K562 (cell line): Measurements from ENCODE around the gene CCDC71L. TPM values are rescaled to one million over a fixed set of nuclear protein-coding genes. Genes with fewer than 3 reads are reported as not detected.

ENCODE experiments used
- ATAC-seq: fragments of 200-7000 bp; cut with Tn5 transposase; 3 replicates; pipeline ENCODE4 v1.9.1; 2020; ENCODE audit warnings: moderate library complexity
- BruUV-seq: library from RNA; stranded (reverse); fragments of 400-500 nt; replicated peaks from 2 replicates; lab custom pipeline; 2021; lab: Mats Ljungman, UMichigan
- CTCF ChIA-PET: fragments of 300-600 bp; formaldehyde crosslinking; extraction: SDS; loops from one replicate; lab custom pipeline; 2021; ENCODE audit warnings: low intra/inter-chr PET ratio; lab: Yijun Ruan, JAX
- POLR2A ChIA-PET: fragments of 300-600, 350-650 bp; sonication (Branson Sonifier 250); formaldehyde crosslinking; extraction: SDS; loops from one replicate; lab custom pipeline; 2021; ENCODE audit warnings: antibody characterized with exemption, inconsistent platforms; lab: Yijun Ruan, JAX
- DNase-seq, 4 experiments: peaks; one replicate each; pipeline versions ENCODE4 v3.0.0 to v3.0.0-alpha.2; 2011 to 2018; ENCODE audit warnings: low spot score in 3 of 4, mixed read lengths in 3 of 4; ENCODE audit errors: extremely low read depth in 1 of 4
- FAIRE-seq: peaks from 2 replicates; lab custom pipeline; 2011; peaks lifted over from hg19 to GRCh38; lab: Jason Lieb, UNC
- H2AFZ ChIP-seq: 2 replicates; pipeline ENCODE4 v1.6.0; 2011; ENCODE audit warnings: low read depth, low read length, control low read depth, inconsistent platforms
- H3K27ac ChIP-seq: fragments of 200-600 bp; 3 replicates; pipeline ENCODE4 v1.8.0; 2011; ENCODE audit warnings: low read depth, mild to moderate bottlenecking, control low read depth, inconsistent platforms, low read length, moderate library complexity, mixed read lengths; ENCODE audit errors: extremely low read depth
- H3K27me3 ChIP-seq, 2 experiments: fragments of 300-600 bp in 1 of 2; 2 replicates in 1 of 2; 3 replicates in 1 of 2; pipeline versions ENCODE4 v1.6.0 to v1.8.0; 2011; ENCODE audit warnings: inconsistent platforms in 2 of 2, low read length in 2 of 2, mild to moderate bottlenecking in 1 of 2, mixed read lengths in 1 of 2, moderate library complexity in 1 of 2; ENCODE audit not compliant: control insufficient read depth in 2 of 2, insufficient read depth in 2 of 2
- H3K36me3 ChIP-seq: fragments of 300-600 bp; 3 replicates; pipeline ENCODE4 v1.8.0; 2011; ENCODE audit warnings: mild to moderate bottlenecking, low read length, inconsistent platforms; ENCODE audit not compliant: control insufficient read depth, insufficient read depth
- H3K4me1 ChIP-seq, 2 experiments: fragments of 200-600 bp in 1 of 2; replicated peaks in 1 of 2; 2 replicates in 1 of 2; 3 replicates in 1 of 2; pipeline versions ENCODE4 v1.5.1 to v1.8.0; 2011; ENCODE audit warnings: inconsistent platforms in 2 of 2, low read length in 2 of 2, mild to moderate bottlenecking in 1 of 2, mixed read lengths in 1 of 2, moderate library complexity in 1 of 2; ENCODE audit not compliant: control insufficient read depth in 2 of 2, insufficient read depth in 2 of 2
- H3K4me2 ChIP-seq: 2 replicates; pipeline ENCODE4 v1.6.1; 2011; ENCODE audit warnings: low read length, control low read depth, inconsistent platforms, mixed read lengths; ENCODE audit not compliant: insufficient read depth
- H3K4me3 ChIP-seq: fragments of 200-600 bp; sonication (generic), shearing (Covaris generic); 2 replicates; pipeline ENCODE4 v1.5.1; 2016; ENCODE audit warnings: control low read depth, inconsistent platforms
- H3K79me2 ChIP-seq: fragments of 200-600 bp; 3 replicates; pipeline ENCODE4 v1.8.0; 2011; ENCODE audit warnings: low read length, inconsistent platforms; ENCODE audit not compliant: control insufficient read depth, insufficient read depth
- H3K9ac ChIP-seq, 2 experiments: 2 replicates each; pipeline versions ENCODE4 v1.6.0 to v1.6.1; 2011; ENCODE audit warnings: low read depth in 2 of 2, low read length in 2 of 2, control low read depth in 1 of 2, inconsistent platforms in 1 of 2, mild to moderate bottlenecking in 1 of 2, mixed read lengths in 1 of 2; ENCODE audit not compliant: insufficient read depth in 1 of 2
- H3K9me1 ChIP-seq: one replicate; pipeline ENCODE4 v1.6.0; 2011; ENCODE audit warnings: inconsistent platforms, mild to moderate bottlenecking, low read length, moderate library complexity; ENCODE audit not compliant: control insufficient read depth, insufficient read depth
- H3K9me3 ChIP-seq: replicated peaks from 2 replicates; pipeline ENCODE4 v1.5.1; 2011; ENCODE audit warnings: low read depth, low read length, inconsistent platforms; ENCODE audit not compliant: control insufficient read depth, insufficient read depth
- H4K20me1 ChIP-seq: replicated peaks from 2 replicates; pipeline ENCODE4 v1.6.1; 2011; ENCODE audit warnings: low read length, inconsistent platforms, mixed read lengths; ENCODE audit not compliant: control insufficient read depth, insufficient read depth
- ATF6 ChIP-seq: sonication (generic); formaldehyde crosslinking; IDR thresholded peaks from 2 replicates; pipeline ENCODE4 v1.4.0; 2020; ENCODE audit warnings: mild to moderate bottlenecking, missing genetic modification reagents
- BACH1 ChIP-seq: fragments of 200-800 bp; sonication (Bioruptor generic); IDR thresholded peaks from 2 replicates; pipeline ENCODE4 v1.6.1; 2016; ENCODE audit warnings: missing genetic modification characterization, missing compliant biosample characterization
- DPF2 ChIP-seq: fragments of 450-650 bp; IDR thresholded peaks from 2 replicates; pipeline ENCODE4 v1.6.1; 2016
- EP400 ChIP-seq: fragments of 450-650 bp; IDR thresholded peaks from 2 replicates; pipeline ENCODE4 v1.6.1; 2017; ENCODE audit warnings: antibody characterized with exemption, mild to moderate bottlenecking, moderate library complexity
- ETV1 ChIP-seq: fragments of 450-650 bp; conservative IDR thresholded peaks from 2 replicates; pipeline ENCODE4 v1.6.1; 2016; ENCODE audit warnings: missing genetic modification characterization, control low read depth, low read depth, missing compliant biosample characterization
- GABPA ChIP-seq: fragments of 200-800 bp; sonication (Bioruptor generic); conservative IDR thresholded peaks from 2 replicates; pipeline ENCODE4 v1.6.1; 2016; ENCODE audit warnings: low read depth, missing genetic modification characterization, missing compliant biosample characterization
- NCOA2 ChIP-seq, 2 experiments: fragments of 450-650 bp; IDR thresholded peaks; 2 replicates each; pipeline ENCODE4 v1.6.1; 2018; ENCODE audit warnings: mild to moderate bottlenecking in 2 of 2, moderate library complexity in 1 of 2; ENCODE audit not compliant: partially characterized antibody in 2 of 2
- NFE2 ChIP-seq: IDR thresholded peaks from 2 replicates; pipeline ENCODE4 v1.6.1; 2014; ENCODE audit warnings: antibody characterized with exemption, low read depth
- NR0B1 ChIP-seq: fragments of 450-650 bp; IDR thresholded peaks from one replicate; pipeline ENCODE4 v1.6.1; 2018; ENCODE audit warnings: mild to moderate bottlenecking, moderate library complexity; ENCODE audit not compliant: partially characterized antibody
- NR2C2 ChIP-seq, 2 experiments: fragments of 200-800 bp in 1 of 2; sonication (Bioruptor generic) in 1 of 2; sonication (generic) in 1 of 2; formaldehyde crosslinking in 1 of 2; IDR thresholded peaks; 2 replicates each; pipeline versions ENCODE4 v1.6.1 to v1.8.0; 2016 to 2022; ENCODE audit warnings: mild to moderate bottlenecking in 1 of 2, missing compliant biosample characterization in 1 of 2, missing genetic modification characterization in 1 of 2, missing genetic modification reagents in 1 of 2
- VEZF1 ChIP-seq: fragments of 200-800 bp; sonication (Bioruptor generic); IDR thresholded peaks from 2 replicates; pipeline ENCODE4 v1.6.1; 2017; ENCODE audit warnings: missing genetic modification characterization, missing compliant biosample characterization
- ZBED1 ChIP-seq: IDR thresholded peaks from 2 replicates; pipeline ENCODE4 v1.6.1; 2014
- ZFP91 ChIP-seq: sonication (generic); formaldehyde crosslinking; IDR thresholded peaks from 2 replicates; pipeline ENCODE4 v1.8.0; 2022; ENCODE audit warnings: mild to moderate bottlenecking, missing genetic modification reagents
- ZNF316 ChIP-seq: fragments of 450-650 bp; IDR thresholded peaks from 2 replicates; pipeline ENCODE4 v1.6.1; 2016
- ZNF766 ChIP-seq: fragments of 200-800 bp; sonication (Bioruptor generic); conservative IDR thresholded peaks from 2 replicates; pipeline ENCODE4 v1.6.1; 2016; ENCODE audit warnings: missing genetic modification characterization, missing compliant biosample characterization
- WGBS: fragments of 100-300 bp; shearing (Covaris generic); methylation state at CpG from one replicate; pipeline ENCODE4 v1.1.6; 2016; ENCODE audit warnings: low coverage, mixed read lengths; ENCODE audit not compliant: insufficient coverage; ENCODE audit errors: missing lambda C conversion rate; 5-methylcytosine and 5-hydroxymethylcytosine counted together
- in situ Hi-C: fragments of 300-500 bp; cut with MboI; formaldehyde crosslinking; loops from 4 replicates; pipeline ENCODE4 v1.15.0; 2018; ENCODE audit warnings: inconsistent platforms, mixed read lengths
- intact Hi-C: fragments of 100-400 bp; cut with micrococcal nuclease; formaldehyde crosslinking; loops from 2 replicates; pipeline ENCODE4 v1.14.2; 2022
- polyA plus RNA-seq, 8 experiments: library from polyadenylated mRNA; depleted of rRNA in 4 of 8; stranded (reverse) in 5 of 8; unstranded in 3 of 8; fragments of >200 nt; fragmentation: Nextera tagmentation in 2 of 8; fragmentation: Illumina TruSeq in 1 of 8; extraction: Ambion mirVana in 2 of 8; extraction: Trizol in 1 of 8; gene quantifications; 2 replicates each; pipeline versions ENCODE4 v1.2.1 to v1.2.3, GENCODE V29; 2011 to 2014; ENCODE audit warnings: inconsistent platforms in 1 of 8, missing spikeins in 1 of 8
- total RNA-seq, 7 experiments: library from RNA; depleted of rRNA in 6 of 7; stranded (reverse); fragments of >200 nt in 6 of 7; fragmentation: Illumina TruSeq in 2 of 7; extraction: Trizol in 2 of 7; gene quantifications; 2 replicates each; pipeline versions ENCODE4 v1.2.1 to v1.2.3, GENCODE V29; 2011 to 2021; ENCODE audit warnings: low replicate concordance in 1 of 7

CCDC71L gene
- total and polyA plus RNA-seq, 9 of the 15 experiments (the other 6 are each of a cell fraction or from before 2014, with no cell fraction given): 5.7 to 108 (median 25.4) TPM

GRCh38 chr7:106693677-106694353 lies 32.9 kb upstream of the CCDC71L start:
- Histone ChIP-seq H3K4me2 (no peak overlapping the region), H3K27me3 (no peaks in the 10 kb centered on the region), H3K9ac (no peak overlapping the region), H2AFZ (peak overlapping the region; percentile 77), H3K79me2 (no peaks in the 10 kb centered on the region), H3K4me1 (peaks cover 0 to 7% of the 10 kb centered on the region in 2 experiments; a peak in 2 of 5 replicates), H3K9me3 (no peaks in the 10 kb centered on the region), H3K4me3 (no peak overlapping the region), H3K9me1 (no peaks in the 10 kb centered on the region), H3K36me3 (no peaks in the 10 kb centered on the region), H3K27ac (no peak overlapping the region), H4K20me1 (no peaks in the 10 kb centered on the region)
- no TSS peak for BruUV-seq
- FAIRE-seq (no peak), ATAC-seq (peak; percentile 64), DNase-seq (peak in 1 of 4 experiments; percentile 15)
- intact Hi-C loops (no loop called here), in situ Hi-C loops (no loop called here)
- ChIA-PET CTCF (no interaction called here), POLR2A (interaction anchor here (0.6 to 2.2 kb wide), 2 partner anchors 15 kb away, joined by 3 to 5 read pairs; no protein-coding TSS in a partner anchor)
- 19% methylated on average over 4 of the region's 4 CpGs for WGBS
- no peak for TF ChIP-seq NR2C2 (CRISPR knock-in tag; IDR thresholded peaks at IDR 0.05)
- TF ChIP-seq NR2C2 (tag; IDR thresholded peaks at IDR 0.05): no peak
- no peak for TF ChIP-seq ZFP91 (CRISPR knock-in tag)
- TF ChIP-seq ATF6 (CRISPR knock-in tag): no peak
- no peak for TF ChIP-seq BACH1 (tag)
- 0 out of 2 replicates have a peak, but pooled peaks have one; percentile 66 for TF ChIP-seq ZNF766 (CRISPR knock-in tag)
- peak; percentile 29; the same call in 1 of the 2 replicates for TF ChIP-seq EP400
- TF ChIP-seq VEZF1 (CRISPR knock-in tag): 0 out of 2 replicates have a peak, but pooled peaks have one; percentile 10
- TF ChIP-seq ETV1 (tag): 0 out of 2 replicates have a peak, but pooled peaks have one; percentile 2
- TF ChIP-seq GABPA: no peak
- no peak for TF ChIP-seq NCOA2 (IDR thresholded peaks at IDR 0.05; ENCODE audit: partially characterized antibody in 2 of 2)
- TF ChIP-seq NR0B1: no peak
- TF ChIP-seq ZBED1: no peak
- peak; percentile 32 for TF ChIP-seq NFE2
- TF ChIP-seq ZNF316: peak; percentile 60; the same call in 1 of the 2 replicates
- TF ChIP-seq DPF2: peak; percentile 48; the same call in 1 of the 2 replicates
